Stimulated activated CD8-positive, alpha-beta memory T cell treated with anti-CD3 and anti-CD28 coated beads, Interleukin-15, amount 100 ng/mL, for 1 hour (primary cell): Measurements from ENCODE around the gene DTNB.
"Not testable (repeated sequence)": the region's sequence is repeated elsewhere in the genome, so short reads cannot be mapped to it uniquely, and the experiment has no call there.

Source experiments
- DNase-seq: peaks from one replicate; pipeline ENCODE4 v3.0.0-alpha.2; 2020; ENCODE audit warnings: low read depth

Gene DTNB

GRCh38 chr2:25587361-25587760 lies 86.0 kb downstream of the DTNB start:
- no peak for DNase-seq

- DNase-seq, result no peak
Observed at GRCh38 chr2:25586726-25587144, 86.6 kb downstream of the DTNB start.

DNA sequence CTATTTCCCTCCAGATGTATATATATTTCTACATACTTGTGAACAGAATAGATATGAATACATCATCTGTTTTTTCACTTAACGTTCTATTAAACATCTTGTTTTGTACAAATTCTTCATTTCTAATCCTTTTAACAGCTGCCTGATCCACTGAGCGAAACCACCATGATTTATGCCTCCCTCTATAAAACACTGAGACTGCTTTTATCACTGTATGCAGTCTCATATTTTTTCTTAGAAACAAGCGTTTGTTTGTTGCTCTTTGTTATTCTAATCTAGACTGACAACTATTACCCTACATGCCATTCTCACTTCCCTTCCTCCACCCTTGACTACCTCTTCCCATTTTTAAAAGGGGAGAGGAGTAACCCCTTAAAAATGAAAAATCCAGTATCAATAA lies 88.2 kb downstream of the DTNB start:
- DNase-seq, result no peak

DNA sequence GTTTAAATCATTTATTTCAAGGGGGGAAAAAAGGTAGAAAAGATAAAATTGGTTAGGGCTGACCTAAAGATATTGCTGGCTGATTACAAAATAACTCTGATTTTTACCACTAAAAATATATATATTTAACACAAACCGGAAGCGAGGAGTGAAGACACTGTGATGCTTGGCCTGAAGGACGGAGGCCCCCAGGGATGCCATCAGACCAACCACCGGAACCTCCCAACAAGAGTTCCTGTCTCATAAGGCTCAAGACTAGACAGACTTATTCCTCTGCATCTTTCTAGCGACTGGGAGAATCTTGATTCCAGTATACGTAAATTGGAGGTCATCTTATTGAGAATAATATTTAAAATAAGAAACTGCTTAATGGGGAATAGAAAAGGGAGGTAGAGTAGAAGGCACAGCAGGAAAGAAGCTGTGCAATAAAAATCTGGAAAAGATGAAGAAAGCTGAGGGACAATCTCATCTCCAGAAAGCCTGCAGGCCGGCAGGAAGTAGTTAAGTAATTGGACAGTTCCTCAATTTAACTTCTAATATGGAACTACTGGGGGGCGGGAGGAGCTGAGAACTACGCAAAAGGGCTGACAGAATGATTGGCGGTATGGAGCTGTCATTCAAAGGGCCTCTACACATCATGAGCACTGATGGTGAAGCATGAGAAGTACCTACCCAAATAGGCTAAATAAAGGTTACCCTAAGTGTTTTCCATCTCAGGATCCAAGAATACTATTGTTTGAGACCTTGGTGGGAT lies 91.1 kb downstream of the DTNB start:
- DNase-seq, result no peak

DNA sequence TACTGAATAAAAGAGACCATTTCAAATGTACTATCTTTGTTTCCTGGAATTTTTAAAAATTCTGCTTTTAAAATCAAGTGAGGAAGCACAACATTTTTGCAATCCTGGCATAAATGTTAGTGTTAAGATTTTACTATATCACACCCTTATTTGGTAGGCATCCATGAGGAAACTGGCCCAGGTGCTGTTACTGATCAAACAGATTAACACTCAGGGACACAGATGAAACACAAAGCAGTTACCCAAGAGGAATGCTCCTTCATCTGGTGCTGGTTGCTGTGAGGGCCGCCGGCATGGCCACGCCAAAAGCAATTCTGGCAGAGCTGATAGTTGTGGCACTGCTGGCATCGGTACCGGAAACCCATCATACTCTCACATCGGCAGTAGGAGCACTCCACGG lies 96.8 kb downstream of the DTNB start:
- no peak for DNase-seq

GRCh38 chr2:25572638-25573037 lies 100.7 kb downstream of the DTNB start:
- DNase-seq, result no peak

DNA sequence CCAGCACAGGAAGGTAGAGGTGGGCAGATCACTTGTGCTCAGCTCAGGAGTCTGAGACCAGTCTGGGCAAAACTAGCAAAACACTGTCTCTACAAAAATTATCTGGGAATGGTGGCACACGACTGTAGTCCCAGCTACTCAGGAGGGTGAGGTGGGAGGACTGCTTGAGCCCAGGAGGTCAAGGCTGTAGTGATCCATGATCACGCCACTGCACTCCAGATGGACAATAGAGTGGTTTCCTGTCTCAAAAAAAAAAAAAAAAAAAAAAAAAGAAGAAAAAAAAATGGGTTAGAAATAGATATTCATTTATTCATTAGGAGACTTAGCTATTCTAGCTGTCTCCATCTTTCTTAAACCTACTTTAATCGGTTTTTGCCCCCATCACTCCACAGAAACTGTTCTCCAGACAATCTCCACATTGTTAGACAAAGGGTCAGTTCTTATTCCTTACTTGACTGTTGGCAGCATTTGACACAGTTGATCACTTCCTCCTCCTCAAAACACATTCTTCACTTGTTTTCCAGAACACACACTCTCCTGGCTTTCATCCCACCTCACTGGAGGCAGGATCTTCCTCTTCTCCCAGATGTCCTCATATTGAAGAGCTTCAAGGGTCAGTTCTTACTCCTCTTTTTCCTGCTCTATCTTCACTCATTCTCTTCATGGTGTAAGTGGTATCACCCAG lies 103.1 kb downstream of the DTNB start:
- no peak for DNase-seq

- no peak for DNase-seq
Observed at GRCh38 chr2:25567406-25567805, 106.0 kb downstream of the DTNB start.

GRCh38 chr2:25566694-25567093 lies 106.7 kb downstream of the DTNB start:
- no peak for DNase-seq

DNA sequence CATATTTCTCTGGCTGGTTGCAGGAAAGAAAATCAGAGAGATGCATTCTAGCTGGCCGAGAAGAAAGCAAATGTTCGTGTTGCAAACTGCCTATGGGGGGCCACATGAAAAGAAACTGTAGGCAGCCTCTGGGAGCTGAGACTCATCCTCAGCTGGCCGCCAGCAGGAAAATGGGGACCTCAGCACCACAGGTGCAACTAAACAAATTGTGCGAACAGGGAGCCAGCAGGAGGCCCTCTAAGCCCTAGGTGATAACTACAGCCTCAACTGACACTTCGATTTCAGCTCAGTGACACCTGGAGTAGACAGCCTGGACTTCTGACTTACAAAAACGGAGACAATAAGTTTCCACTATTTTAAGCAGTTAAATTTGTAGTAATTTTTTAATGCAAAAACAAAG lies 107.3 kb downstream of the DTNB start:
- DNase-seq, result no peak

DNA sequence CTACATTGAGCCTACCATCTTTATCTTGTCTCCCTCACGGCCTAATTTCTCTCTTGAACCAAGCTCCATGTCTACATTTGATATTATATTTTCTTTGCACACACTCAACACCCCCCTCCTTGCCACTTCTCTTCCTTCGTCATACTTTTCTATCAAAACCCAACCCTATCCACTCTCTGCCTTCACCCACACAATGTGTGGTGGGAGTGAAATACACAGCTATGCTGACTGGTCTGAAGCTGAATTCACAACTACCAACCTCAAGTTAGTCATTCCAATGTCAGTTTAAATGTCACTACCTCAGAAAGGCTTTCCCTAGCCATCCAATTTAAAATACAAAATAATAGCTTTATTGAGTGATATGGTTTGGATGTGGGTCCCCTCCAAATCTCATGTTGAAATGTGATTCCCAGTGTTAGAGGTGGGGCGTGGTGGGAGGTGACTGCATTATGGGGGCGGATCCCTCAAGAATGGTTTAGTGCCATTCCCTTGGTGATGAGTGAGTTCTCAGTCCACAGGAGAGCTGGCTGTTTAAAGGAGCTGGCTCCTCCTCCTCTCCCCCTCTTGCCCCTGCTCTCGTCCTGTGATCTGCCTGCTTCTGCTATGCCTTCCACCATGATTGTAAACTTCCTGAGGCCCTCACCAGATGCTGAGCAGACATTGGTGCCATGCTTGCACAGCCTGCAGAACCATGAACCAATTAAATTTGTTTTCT lies 112.1 kb downstream of the DTNB start:
- DNase-seq, result no peak

- no peak for DNase-seq
Observed at GRCh38 chr2:25559148-25559547, 114.2 kb downstream of the DTNB start.

DNA sequence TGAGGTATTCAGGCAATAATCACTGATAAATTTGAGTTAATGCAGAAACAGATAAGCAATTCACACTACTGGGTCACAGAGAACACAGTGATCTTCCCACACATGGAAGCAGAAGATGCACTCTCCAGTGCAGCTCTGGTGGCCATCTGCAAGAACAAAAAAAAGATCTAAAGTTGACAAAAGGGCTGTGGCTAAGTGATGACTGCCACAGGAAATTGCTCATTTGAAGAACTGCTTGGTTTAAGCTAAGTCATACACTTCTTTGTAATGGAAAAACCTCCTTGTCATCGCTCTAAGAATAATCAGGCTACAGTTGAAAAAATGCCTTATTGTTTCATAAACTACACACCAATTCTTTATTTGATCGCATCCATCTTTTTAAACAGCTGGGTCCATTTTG lies 115.1 kb downstream of the DTNB start:
- DNase-seq, result no peak

- no peak for DNase-seq
Observed at GRCh38 chr2:25557179-25558036, 116.0 kb downstream of the DTNB start.

DNA sequence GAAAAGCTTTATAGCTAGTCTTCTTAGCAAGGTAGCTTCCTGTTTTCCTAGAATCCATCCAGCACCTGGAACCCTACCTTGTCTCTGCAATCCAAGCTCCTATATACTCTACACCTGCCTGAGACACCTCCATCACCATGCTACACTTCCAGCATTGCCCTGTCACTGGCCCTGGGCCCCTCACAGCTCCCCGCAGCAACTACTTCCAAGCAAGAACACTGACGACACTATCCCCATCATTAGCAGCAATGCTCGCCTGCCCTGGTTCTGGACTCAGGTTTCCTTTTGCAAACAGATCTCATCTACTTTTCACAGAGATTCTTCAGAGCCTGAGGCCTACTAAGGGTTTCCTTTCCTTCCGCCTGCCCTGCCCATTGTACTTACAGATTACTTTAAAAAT lies 121.1 kb downstream of the DTNB start:
- DNase-seq, result no peak

DNA sequence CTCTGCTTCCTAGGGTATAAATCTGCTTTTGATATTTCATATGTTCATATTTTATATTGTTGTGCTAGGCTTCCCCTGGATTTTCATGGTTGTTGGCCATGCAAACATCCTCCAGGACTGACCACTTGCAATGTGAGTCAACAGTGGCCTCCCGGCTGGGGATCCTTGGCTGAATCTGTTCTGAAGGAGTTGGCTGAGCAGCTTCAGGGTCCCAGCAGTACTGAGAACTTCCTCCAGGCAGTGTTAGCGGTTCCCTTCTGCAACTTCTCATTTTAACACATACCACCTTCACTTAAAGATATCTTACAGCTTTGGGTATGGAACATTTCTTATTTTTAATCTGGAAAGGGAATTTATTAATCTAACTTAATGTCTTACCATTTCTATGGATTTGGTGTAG lies 122.1 kb downstream of the DTNB start:
- DNase-seq, result no peak

- not testable (repeated sequence) for DNase-seq
Observed at GRCh38 chr2:25549571-25549970, 123.8 kb downstream of the DTNB start.

GRCh38 chr2:25548601-25549000 lies 124.8 kb downstream of the DTNB start:
- DNase-seq, result no peak

DNA sequence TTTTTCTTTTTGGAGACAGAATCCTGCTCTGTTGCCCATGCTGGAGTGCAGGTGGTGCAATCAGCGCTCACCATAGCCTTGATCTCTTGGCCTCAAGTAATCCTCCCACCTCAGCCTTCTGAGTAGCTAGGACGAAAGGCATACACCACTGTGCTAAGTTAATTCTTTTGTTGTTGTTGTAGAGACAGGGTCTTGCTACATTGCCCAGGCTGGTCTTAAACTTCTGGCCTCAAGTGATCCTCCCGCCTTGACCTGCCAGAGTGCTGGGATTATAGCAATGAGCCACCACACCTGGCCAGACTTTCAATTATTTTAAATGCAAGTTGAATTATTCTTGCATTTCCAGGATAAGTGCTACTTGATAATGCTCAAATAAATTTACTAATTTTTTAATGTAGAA lies 126.5 kb downstream of the DTNB start:
- no peak for DNase-seq

DNA sequence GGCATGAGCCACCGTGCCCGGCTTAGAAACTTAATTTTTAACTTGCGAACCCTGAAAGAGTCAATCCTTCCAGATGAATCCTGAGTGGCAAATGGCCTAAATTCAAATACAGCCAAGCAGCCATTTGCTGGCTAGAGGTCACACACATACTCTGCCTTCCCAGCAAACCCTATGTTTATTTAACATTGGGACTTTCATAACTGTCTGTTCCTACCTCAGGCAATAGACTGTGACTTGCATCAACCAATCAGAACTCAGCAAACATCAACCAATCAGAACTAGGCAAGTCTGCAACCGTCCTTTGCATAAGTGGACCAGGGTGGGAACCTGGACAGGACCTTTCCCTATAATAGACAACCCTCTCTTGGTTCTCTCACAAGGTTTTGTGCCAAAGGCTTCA lies 127.5 kb downstream of the DTNB start:
- no peak for DNase-seq

DNA sequence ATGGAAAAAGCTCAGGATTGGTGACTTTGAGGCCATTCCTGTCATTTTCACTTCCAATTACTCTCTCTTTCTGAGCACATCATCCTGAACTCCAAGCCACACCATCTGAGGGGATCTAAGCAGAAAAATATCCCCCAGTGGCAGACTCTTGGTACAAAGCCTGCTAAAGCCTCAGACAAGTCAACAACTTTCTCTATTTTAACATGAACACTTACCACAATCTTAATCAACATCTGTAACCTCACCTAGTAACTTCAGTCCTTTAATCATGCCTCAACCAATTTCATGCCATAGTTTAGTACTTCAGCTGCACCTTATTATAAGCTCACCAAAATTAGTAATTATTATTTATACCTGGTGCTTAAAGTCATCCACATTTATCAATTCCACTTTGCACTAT lies 128.9 kb downstream of the DTNB start:
- DNase-seq, result no peak

DNA sequence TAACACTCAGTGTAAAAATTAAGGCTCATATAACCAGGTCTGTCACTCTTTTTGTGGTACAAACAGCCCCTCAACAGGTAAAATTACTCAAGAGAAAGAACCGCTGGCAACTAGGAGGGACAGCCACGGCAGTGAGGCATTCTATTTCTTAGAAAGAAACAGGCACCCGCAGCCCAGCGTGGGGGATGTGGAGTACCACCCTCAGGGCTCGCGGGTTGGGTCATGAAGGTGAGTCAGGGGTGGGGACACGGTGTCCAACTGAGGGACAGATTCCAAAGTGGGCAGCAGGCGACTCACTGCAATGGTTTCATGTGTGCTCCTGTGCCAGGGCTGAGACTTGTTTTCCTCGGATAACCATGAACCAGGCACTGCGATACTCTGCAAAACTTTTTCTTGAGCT lies 129.4 kb downstream of the DTNB start:
- DNase-seq, result no peak
